IPS-NIHi7 (cell line): ENCODE data around the gene RTN1.

ENCODE experiments used
- DNase-seq: peaks from one replicate; pipeline ENCODE4 v3.0.0; 2012; ENCODE audit warnings: mixed read lengths; ENCODE audit errors: extremely low spot score

RTN1 gene

DNA sequence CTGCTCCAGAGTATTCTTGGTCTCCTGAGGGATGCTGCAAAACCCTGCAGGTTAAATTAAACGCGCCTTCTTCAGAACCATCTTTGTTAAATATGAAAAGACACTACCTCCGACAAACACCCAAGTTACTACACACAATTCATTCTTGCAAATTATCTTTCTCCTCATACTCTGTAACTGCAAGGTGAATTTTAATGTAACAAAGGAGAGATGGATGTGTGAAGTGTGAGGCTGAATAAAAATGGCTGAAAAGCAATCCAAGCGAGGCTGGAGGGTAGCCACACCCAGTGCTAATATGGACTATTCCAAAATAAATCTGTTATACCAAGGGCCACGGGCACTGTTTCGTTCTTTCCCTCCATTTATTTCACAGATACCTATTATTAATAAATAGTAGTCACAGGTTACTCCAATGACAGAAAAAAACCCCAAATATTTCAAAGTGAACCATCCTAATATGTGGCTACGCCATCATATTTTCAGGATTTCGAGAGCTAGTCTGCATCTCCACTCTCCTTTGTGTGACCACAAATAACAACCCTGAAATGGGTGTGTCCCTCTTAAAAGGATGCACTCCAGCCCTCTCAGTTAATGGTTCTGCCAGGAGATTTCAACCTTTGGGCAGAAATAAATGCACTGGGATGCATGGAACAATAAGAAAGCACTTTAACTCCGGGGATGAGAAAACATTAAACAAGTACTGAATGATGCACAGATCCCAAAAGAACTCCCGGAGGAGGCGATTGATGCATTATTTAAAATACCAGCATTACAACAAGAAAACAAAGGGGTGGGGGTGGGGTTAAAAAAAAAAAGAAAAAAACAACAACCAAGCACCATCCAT lies 240.9 kb downstream of the RTN1 start:
- DNase-seq = no peak

DNA sequence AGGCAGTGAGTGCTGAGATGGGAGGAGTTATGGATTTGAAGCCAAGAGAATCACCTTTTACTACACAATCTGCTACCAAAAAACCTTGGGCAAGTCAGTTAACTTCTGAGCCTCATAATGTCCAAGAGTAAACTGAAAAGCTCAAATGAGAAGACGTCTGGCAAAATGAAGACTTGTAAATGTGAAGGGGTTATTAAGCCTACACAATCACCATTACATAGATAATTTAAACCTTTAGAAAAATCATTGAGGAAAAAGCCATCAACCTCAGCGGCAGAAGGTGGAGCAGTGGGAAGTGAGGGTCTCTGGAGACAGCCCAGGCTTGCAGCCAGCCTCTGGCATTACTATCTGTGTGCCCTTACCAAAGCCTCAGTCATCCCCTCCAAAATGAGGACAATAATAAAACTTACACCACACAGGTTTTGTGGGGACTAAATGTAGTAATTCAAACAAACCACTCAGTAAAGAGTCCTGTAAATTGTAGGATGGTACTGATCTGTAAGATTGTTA lies 243.5 kb downstream of the RTN1 start:
- DNase-seq = no peak

DNA sequence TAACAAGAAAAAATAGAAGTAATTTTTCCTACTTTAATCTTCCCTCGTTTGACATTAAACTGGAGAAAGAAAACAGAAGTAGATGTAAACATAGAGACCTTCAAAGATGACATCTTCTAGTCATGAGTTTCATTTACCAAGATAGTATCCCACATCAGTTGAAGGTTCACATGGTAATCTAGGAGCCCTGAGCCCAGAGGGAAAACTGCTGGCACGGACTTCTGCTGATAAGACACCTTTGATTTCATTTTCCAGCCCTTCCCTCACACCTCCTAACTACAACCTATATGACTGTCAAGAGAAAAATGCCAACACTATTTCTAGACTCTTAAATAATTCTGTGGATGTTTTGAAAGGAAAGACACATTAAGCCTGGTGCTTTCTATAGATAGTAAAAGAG lies 247.9 kb downstream of the RTN1 start:
- no peak for DNase-seq

DNA sequence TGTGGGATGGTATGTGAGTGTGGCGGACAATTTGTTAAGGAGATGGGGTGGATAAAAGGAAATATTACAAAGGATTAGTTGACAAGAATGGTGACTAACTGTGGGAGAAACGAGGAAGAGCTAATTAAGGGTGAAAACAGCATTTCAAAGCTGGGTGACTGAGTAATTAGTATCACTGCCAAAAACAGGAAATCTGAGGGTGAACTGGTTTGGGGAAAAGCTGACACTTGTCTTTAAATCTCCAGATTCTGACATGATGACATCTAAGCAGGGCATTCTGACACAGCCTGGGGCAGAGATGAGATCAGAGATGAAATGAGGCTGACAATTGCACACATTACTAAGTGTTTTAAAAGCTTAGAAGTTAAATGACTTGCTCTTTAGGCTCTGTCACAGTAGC lies 251.5 kb downstream of the RTN1 start:
- DNase-seq = no peak

DNA sequence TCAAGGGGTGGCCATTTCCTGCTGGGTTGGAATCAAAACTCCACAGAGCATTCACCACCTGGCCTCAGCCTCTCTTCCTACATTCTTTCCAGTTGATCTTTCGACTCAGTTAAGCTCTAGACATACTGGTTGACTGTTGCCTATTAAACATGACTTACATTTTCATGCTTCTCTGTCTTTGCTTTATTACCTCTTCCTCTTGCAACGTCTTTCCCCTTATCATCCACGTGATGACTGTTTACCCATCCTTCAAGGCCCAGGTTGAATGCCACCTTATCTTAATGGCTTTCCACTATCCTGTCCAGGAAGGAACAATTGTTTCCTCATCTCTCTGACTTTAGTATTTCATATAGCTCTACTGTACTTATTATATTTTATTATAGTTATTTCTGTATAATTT lies 269.5 kb downstream of the RTN1 start:
- no peak for DNase-seq

DNA sequence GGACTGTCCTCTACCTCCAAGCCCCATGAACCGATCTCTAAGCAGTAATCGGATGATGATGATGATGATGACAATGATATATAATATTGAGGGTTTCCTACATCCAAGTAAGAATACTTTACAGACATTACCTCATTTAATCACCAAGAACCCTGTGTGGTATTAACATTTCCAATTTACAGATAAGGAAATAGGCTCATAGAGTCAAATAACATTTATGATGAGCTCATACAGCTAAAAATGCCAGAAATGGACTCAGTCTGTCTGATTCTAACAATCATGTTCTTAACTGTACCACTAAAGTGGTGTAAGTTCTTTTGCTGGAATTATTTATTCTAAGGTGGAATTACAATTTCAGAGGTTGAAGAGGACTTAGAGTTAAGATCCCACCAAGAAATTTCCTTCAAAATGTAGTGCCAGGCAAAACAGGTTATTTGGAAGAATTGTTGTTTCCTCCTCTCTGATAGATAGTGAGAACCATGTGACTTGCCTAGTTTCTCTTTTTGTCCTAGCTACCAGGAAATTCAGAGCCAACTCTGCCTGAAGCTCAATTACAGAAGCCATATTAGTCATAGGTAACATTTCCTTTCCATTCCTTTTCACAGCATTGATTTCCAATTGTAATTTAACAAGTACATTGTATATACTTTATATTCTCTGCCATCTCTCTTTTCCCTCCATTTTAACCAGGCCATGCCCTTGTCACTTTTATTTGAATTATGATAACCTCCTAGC lies 270.2 kb downstream of the RTN1 start:
- no peak for DNase-seq

DNA sequence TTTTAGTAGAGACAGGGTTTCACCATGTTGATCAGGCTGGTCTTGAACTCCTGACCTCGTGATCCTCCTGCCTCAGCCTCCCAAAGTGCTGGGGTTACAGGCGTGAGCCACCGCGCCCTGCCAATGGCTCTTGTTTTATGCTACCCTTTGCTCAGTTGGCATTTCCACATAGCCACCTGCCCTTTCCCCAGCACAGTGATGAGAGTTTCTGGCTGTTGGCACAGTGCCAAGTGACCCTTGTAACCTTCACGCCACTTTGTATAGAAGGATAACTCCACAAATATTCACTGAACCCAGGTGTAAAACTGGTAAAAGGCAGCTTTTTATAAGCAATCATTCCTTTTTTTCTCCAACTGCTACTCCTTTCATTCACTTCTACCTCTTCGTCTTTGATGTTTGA lies 275.5 kb downstream of the RTN1 start:
- no peak for DNase-seq

DNA sequence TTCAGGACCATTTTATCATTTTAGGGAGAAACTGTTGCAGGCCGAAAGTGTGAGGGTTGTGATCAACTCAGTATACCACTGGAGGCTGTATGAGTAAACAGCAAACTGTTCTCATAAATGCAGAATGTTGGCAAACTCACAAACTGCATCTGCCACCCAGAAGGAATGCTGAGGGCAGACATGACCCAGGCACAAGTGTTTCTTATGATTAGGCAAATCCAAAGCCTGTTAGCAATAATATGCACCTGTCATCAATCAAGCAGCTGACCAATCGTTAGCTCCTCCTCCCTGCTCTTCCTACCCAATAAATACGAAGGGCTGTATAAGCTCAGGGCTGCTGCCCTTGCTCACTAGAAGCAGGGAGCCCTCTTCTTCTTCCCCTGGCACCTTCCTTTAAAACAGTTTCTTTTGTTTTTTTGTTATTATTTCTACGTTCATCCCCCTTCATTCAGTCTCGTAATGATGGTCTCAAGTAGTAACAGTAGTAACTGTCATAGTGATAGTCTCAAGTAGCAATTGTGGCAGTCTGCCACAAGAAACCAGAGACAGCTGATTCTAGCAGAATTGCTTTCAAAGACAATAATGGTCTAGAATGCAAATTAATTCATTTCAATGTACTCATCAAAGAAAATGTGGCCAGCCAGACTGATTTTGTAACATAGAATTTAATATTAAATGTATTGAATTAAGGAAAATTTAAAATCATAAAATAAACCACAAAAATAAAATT lies 278.8 kb downstream of the RTN1 start:
- no peak for DNase-seq

DNA sequence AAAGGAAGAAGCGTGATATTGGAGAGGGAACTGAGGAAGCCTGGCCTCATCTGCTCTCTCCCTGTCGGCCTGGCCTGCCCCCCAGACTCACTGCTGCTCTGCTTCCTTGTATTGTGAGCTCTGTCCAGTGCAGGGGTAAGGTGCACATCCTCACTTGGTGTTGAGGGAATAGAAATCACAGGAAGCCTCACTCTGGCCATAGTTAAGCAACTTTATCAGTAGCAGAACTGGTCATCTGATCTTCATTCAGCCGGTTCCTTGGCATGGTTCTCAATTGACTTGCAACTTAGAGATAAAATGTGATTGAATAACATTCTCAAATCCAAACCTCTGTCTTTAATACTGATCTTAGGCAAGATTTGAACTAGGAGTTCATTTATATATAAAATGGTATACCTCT lies 282.5 kb downstream of the RTN1 start:
- DNase-seq = no peak

DNA sequence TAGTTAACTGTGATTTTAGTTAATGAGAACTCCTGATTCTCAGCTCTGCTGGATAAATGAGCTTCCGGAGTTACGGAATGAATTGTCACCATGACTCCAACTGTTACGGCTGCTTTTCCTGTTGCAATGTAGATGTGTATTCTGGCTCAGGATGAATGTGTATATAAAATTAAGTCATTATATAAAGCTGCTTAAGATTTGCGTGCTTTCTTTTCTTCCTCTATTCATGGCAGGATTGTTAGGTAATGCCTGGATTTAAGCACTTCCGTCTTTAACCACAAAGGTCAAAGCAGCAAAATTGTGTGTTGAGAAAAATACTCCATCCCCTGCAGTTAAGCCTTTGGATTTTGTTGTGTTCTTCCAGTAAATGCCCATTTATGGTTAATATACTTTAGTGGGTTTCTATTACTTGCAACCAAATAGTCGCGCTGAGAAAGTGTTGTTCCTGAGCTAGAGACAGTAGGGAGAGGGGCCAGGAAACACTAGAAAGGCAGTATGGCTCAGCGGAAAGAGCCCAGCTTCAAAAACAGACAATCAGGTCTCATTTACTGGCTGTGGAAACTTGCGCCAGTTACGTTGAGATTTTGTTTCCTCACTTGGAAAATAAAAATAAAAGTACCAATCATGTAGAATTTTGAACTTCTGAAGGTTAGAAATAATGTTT lies 284.6 kb downstream of the RTN1 start:
- no peak for DNase-seq

DNA sequence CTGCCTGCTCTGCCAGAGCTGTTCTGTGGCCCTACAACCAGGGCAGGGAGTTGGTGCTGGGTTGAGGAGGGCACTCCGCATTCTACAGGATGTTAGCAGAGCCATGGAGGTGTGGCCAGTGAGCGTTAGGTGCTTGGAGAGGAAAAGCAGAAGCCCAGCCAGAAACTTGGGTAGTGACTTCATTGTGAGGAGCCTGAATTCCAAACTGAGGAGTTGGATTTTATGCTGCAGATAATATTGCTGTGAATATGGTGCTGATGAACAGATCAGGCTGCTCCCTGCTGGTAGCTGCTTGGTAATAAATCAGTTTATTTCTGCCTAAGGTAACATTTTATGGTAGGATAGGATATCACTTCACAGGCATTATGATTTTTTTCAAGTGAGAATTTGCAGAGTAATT lies 286.8 kb downstream of the RTN1 start:
- DNase-seq = no peak

DNA sequence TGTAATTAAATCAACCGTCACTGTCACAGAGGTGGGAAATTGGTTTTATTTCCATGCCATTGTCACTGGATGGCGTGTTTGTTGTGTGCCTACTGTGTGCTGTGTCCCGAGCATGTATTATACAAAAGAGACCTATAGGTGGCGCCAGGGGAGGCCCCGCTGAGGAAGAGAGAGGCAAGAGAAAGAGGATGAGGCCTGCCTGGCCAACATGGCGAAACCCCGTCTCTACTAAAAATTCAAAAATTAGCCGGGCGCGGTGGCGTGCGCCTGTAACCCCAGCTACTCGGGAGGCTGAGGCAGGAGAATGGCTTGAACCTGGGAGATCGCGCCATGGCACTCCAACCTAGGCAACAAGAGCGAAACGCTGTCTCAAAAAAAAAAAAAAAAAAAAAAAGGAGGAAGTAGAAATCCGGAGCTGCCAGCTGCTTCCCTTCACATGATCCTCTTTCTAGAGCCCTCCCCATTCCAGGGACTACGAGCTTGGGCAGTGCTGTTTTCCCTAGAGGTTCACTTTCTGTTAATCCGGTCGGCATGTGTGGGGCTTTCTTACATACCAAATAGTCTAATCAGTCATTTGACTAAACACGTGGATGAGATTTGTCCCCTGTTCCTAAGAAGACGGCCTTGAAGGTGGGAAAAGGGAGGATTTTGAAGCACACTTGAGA lies 287.6 kb downstream of the RTN1 start:
- peak; percentile 39 for DNase-seq

DNA sequence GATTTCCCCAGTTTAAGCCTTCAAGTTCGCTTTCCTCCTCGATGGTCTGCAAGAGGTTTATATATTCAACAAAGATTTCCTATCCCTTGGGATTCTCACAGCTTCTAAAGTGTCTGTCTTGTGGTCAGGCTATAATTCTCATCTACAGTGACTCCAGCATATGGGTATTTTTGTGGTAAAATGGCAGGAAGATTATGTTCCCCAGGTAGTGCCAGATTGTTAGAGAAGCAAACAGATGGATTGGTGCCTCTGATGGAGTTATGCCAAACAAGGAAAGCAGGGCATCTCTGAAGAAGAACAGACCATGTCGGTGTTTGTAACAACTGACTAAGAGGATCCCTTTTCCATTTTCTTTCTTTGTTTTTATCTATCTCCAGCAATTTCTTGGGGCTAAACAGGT lies 288.4 kb downstream of the RTN1 start:
- no peak for DNase-seq

DNA sequence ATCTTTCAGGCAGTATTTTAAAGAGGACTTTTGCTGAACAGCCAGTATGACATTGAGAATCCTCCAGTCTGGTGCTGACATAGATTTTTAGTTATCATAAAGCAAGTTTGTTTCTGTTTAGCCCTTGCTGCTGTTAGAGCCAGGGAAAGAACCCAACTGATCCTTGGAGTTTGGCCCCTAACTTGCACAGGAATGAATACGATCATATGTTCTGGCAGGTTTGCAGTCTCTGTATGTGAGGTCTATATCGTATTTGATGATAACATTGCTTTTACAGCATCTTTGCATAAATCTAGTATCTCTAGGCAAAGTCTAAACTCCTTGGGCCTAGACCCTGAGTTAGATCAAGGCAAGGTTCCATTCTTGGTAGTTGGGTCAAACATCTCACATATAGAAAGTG lies 289.7 kb downstream of the RTN1 start:
- no peak for DNase-seq

DNA sequence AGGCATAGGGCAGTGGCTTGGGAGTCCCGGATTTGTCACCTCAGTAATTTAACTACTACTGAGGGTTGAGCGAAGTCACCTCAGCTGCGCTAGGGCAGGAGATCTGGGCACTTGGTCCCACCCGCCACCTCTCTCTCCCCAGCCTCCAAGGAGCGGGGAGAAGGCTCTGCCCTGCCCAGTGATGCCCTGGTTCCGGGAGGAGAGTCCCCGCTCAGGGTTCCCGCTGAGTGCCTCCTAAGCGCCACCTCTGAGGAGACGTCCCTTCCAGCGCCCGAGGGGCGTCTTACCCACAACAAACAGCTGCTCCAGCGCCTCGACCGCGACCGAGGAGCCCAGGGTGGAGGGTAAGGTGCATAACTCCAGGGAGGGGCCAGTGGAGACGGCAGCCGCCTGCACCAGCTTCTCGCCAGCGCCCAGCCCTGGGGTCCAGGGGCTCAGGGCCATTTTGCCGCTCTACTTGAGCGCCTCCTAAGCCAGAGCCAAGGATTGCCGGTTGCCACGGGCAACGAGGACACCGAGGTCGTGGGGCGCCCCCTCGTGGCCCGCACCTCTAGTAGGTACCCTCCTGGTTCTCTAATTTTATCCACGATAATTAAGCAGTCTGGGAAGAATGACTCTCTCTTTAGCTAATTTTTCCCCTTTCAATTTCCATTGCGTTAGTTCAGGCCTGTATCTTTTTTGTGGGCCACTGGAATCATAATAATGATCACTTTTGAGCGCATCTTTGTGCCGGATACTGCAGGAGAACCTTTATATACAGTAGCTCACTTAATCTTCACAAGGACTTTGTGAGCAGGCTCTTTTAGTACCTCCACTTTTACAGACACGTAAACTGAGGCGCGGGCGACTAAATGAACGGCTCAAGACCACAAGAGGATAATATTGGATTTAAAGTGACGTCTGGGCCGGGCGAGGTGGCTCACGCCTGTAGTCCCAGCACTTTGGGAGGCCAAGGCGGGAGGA lies 294.0 kb downstream of the RTN1 start, which contains the start of gene CCDC175:
Gene CCDC175, minus strand, starts transcription at position 481 of the 963 bp plus-strand sequence. Its CDS starts 37 bp downstream, at position 444.
- DNase-seq = peak; percentile 92

DNA sequence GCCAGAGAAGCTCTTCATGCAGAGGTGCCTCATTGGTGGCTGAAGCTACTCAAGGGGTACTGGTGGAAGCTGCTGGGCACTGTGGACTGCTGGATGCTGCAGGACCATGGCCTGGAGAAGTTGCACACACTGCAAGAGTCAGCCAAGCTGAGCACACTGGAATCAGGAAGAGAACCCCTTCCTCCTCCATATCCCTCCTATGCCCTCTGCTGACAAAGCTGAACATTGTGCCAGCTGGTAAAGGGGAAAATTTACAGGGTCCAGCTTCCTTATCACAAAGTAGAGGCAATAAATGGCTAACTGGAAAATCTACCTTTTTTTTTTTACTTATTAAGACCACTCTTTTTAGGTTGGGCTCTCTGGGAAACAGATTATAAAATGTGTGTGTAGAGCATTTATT lies 300.5 kb downstream of the RTN1 start:
- no peak for DNase-seq

DNA sequence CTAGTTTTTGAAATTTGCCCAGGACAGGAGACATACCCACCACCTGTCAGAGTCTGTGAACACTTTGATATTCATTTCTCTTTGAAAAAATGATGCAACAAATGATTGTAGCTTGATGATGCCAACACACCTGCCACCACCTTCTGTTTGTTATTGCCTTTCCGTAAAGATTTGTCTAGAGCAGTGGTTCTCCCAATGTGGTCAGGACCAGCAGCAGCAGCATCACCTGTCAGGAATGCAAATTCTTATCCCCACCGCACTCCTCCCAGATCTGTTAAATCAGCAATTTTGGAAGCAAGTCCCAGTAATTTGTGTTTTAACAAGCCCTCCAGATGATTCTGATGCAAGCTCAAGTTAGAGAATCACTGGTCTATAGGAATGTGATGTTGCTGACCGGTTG lies 303.9 kb downstream of the RTN1 start:
- DNase-seq = no peak

DNA sequence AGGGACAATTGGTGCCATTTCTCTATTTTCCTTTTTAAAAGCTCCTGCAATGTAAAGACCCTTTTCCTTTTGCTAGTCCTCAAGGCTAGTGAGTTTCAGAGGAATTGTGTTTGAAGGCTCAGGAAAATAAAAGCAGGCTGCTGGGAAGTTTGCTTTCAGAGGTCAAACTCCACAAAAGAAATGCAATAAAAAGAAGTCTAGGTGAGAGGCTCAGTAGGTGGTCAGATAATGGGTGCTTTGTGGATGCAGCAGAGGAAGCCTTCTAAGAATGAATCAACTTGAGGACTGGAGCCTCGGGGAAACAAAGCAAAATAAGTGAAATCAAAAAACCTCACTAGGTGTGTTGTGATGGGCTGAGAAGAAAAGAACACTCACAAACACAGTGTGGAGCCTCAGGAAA lies 304.3 kb downstream of the RTN1 start:
- no peak for DNase-seq

DNA sequence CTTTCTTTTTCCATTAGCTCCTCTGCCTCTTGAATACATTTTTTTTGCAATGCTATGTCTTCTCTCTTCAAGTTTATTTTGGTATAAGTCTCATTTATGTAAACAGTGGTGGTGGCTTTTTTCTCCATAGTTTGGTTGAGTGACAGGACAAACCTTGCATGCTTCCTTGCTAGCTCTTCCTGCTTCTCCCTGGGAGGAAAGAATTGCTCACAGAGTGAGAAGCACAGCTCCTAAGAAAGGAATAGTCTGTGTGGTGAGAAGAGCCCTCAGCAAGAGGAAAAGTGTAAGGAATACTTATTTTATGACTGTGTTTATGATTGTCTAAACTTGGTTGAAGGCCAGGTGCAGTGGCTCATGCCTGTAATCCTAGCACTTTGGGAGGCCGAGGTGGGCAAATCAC lies 305.5 kb downstream of the RTN1 start:
- DNase-seq = no peak

DNA sequence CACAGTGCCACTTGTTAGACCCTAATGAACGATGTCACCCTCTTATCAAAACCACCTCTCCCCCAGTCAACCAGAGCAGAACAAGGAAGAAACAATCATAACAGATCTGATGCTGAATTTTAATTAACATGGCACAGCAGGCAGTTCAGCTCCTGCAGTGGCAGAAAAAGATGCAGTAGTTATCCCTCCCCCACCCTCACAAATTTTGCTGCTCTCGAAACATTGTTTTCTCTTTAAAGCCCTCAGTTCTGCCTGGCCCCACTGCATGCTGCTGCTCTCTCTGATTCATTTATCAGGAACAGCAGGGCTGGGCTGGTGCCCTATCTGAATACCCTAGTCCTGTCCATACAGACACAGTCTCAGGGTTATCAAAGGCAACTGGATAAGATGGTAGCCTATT lies 306.2 kb downstream of the RTN1 start:
- DNase-seq = no peak
